IgD-negative memory B cell (primary cell): ENCODE results near the gene FAF1. TPM values are rescaled to one million over a fixed set of nuclear protein-coding genes. Genes with fewer than 3 reads are reported as not detected.
"Not testable (repeated sequence)": the region's sequence is repeated elsewhere in the genome, so short reads cannot be mapped to it uniquely, and the experiment has no call there.

Experiments used
- H3K27ac Mint-ChIP-seq, 3 donors: one replicate each; pipeline ENCODE4 v1.8.0; 2020 to 2022; ENCODE audit warnings: mild to moderate bottlenecking in 3 of 3, mixed read lengths in 3 of 3, moderate library complexity in 1 of 3
- H3K27me3 Mint-ChIP-seq: one replicate; pipeline ENCODE4 v1.8.0; 2021; ENCODE audit warnings: mixed read lengths
- H3K36me3 Mint-ChIP-seq: one replicate; pipeline ENCODE4 v1.8.0; 2020; ENCODE audit warnings: mild to moderate bottlenecking, mixed read lengths
- H3K4me1 Mint-ChIP-seq, 3 donors: one replicate each; pipeline ENCODE4 v1.8.0; 2020 to 2022; ENCODE audit warnings: mixed read lengths in 3 of 3, mild to moderate bottlenecking in 1 of 3
- H3K4me3 Mint-ChIP-seq, 4 donors: one replicate each; pipeline ENCODE4 v1.8.0; 2020 to 2022; ENCODE audit warnings: mild to moderate bottlenecking in 4 of 4, mixed read lengths in 4 of 4, moderate library complexity in 3 of 4
- H3K9me3 Mint-ChIP-seq, 3 donors: one replicate each; pipeline ENCODE4 v1.8.0; 2020 to 2021; ENCODE audit warnings: mixed read lengths in 3 of 3, mild to moderate bottlenecking in 1 of 3
- polyA plus RNA-seq: library from polyadenylated mRNA; unstranded; fragments of 300-500 nt; fragmentation: Illumina TruSeq; gene quantifications from one replicate; pipeline ENCODE4 v1.2.3, GENCODE V29; 2021

The FAF1 gene
- polyA plus RNA-seq, 1 donor from 2014 or later = 26.3 TPM

- Mint-ChIP-seq H3K9me3 (peaks cover 0 to 6% (median 3%) of the 10 kb centered on the region in 3 donors), H3K27ac (no peak overlapping the region), H3K4me3 (no peak overlapping the region), H3K27me3 (no peaks in the 10 kb centered on the region), H3K36me3 (peaks cover 17% of the 10 kb centered on the region), H3K4me1 (peaks cover 2 to 5% (median 3%) of the 10 kb centered on the region in 3 donors)
Observed at GRCh38 chr1:50846224-50846839, 113.7 kb downstream of the FAF1 start.

- Mint-ChIP-seq H3K36me3 (peaks cover 16% of the 10 kb centered on the region), H3K4me3 (no peak overlapping the region), H3K27me3 (no peaks in the 10 kb centered on the region), H3K27ac (no peak overlapping the region), H3K4me1 (peaks cover 2 to 11% (median 5%) of the 10 kb centered on the region in 3 donors), H3K9me3 (peaks cover 0 to 1% (median 0%) of the 10 kb centered on the region in 3 donors)
Observed at GRCh38 chr1:50841791-50842387, 118.2 kb downstream of the FAF1 start.

DNA sequence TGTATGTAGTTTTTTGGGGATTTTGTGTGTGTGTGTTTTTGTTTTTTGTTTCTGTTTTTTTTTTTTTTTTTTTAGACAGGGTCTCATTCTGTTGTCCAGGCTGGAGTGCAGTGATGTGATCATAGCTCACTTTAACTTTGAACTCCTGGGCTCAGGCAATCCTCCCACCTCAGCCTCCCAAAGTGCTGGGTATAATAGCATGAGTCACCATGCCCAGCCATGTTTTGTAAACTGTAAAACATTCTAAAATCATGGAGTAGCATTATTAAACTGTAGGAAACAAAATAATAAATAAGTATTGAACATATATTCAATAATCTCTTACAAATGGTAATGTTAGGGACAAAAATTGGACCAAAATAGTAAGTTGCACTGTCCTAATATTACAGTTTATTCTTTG lies 124.0 kb downstream of the FAF1 start:
- no peaks in the 10 kb centered on the region for H3K27me3 Mint-ChIP-seq
- peaks cover 0 to 26% (median 8%) of the 10 kb centered on the region in 3 donors for H3K4me1 Mint-ChIP-seq

GRCh38 chr1:50833216-50833615 lies 126.9 kb downstream of the FAF1 start:
- H3K4me1 Mint-ChIP-seq = peaks cover 0 to 28% (median 6%) of the 10 kb centered on the region in 3 donors
- no peaks in the 10 kb centered on the region for H3K27me3 Mint-ChIP-seq
- no peak overlapping the region for H3K27ac Mint-ChIP-seq
- H3K4me3 Mint-ChIP-seq = no peak overlapping the region
- H3K9me3 Mint-ChIP-seq = peaks cover 2 to 5% (median 4%) of the 10 kb centered on the region in 3 donors
- H3K36me3 Mint-ChIP-seq = peaks cover 10% of the 10 kb centered on the region

More for the DNA sequence above, 124.0 kb downstream of the FAF1 start:
- Mint-ChIP-seq H3K36me3 (peaks cover 7% of the 10 kb centered on the region), H3K4me3 (no peak overlapping the region), H3K9me3 (peaks cover 2 to 5% (median 4%) of the 10 kb centered on the region in 3 donors), H3K27ac (no peak overlapping the region)

- H3K27me3 Mint-ChIP-seq = no peaks in the 10 kb centered on the region
- peaks cover 0 to 28% (median 6%) of the 10 kb centered on the region in 3 donors for H3K4me1 Mint-ChIP-seq
- H3K27ac Mint-ChIP-seq = no peak overlapping the region
- H3K9me3 Mint-ChIP-seq = peaks cover 2 to 5% (median 4%) of the 10 kb centered on the region in 3 donors
- H3K4me3 Mint-ChIP-seq = no peak overlapping the region
- peaks cover 11% of the 10 kb centered on the region for H3K36me3 Mint-ChIP-seq
Observed at GRCh38 chr1:50832167-50832566, 127.9 kb downstream of the FAF1 start.

DNA sequence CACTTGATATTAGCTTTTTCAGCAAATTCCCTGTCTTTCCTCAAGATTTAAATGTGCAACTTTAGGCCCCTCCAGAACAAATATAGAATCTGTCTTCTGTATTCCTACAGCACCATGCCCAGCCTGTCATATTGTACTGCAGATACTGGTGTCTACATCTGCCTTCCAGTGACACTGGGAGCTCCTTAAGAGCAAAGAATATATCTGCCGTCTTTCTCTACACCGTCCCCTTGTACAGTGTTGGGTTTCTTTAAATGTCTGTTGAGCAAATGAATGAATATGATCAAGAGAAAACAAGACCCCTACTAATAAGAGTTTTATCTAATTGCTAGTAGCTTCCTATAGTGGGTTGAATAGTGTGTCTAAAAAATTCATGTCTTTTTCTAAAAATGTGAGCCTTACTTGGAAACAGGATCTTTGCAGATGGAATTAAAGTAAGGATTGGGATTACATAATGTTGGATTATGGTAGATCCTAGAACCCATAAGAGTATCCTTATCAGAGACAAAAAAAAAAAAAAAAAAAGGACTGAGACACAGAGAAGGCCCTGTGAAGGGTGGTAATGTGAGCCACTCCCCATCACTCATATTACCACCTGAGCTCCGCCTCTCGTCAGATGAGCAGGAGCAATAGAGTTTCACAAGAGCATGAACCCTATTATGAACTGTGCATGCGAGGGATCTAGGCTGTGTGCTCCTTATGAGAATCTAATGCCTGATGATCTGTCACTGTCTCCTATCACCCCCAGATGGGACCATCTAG lies 128.6 kb downstream of the FAF1 start:
- Mint-ChIP-seq H3K9me3 (peaks cover 2 to 5% (median 4%) of the 10 kb centered on the region in 3 donors), H3K27ac (no peak overlapping the region), H3K4me3 (no peak overlapping the region), H3K36me3 (peaks cover 10% of the 10 kb centered on the region), H3K4me1 (peaks cover 0 to 28% (median 6%) of the 10 kb centered on the region in 3 donors), H3K27me3 (no peaks in the 10 kb centered on the region)

DNA sequence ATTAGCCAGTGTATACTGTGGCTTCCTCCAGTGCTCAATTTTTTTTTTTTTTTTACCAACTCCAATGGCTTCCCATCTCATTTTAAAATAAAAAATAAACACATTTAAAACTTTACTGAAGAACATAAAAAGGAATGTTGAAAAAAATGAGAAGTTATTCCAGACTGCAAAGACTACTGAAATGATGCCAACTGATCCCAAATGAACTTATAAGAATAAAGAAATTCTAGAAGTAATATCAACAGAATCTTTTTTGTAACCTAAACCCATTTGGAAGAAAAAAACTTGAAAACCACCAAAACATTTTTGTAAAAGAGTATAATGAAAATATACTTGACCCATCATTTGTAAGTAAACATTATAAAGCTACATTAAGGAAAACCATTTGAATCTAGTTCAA lies 129.4 kb downstream of the FAF1 start:
- Mint-ChIP-seq H3K4me1 (peaks cover 0 to 28% (median 4%) of the 10 kb centered on the region in 3 donors), H3K27ac (no peak overlapping the region), H3K36me3 (peaks cover 11% of the 10 kb centered on the region), H3K27me3 (no peaks in the 10 kb centered on the region), H3K9me3 (peaks cover 2 to 5% (median 4%) of the 10 kb centered on the region in 3 donors), H3K4me3 (no peak overlapping the region)

DNA sequence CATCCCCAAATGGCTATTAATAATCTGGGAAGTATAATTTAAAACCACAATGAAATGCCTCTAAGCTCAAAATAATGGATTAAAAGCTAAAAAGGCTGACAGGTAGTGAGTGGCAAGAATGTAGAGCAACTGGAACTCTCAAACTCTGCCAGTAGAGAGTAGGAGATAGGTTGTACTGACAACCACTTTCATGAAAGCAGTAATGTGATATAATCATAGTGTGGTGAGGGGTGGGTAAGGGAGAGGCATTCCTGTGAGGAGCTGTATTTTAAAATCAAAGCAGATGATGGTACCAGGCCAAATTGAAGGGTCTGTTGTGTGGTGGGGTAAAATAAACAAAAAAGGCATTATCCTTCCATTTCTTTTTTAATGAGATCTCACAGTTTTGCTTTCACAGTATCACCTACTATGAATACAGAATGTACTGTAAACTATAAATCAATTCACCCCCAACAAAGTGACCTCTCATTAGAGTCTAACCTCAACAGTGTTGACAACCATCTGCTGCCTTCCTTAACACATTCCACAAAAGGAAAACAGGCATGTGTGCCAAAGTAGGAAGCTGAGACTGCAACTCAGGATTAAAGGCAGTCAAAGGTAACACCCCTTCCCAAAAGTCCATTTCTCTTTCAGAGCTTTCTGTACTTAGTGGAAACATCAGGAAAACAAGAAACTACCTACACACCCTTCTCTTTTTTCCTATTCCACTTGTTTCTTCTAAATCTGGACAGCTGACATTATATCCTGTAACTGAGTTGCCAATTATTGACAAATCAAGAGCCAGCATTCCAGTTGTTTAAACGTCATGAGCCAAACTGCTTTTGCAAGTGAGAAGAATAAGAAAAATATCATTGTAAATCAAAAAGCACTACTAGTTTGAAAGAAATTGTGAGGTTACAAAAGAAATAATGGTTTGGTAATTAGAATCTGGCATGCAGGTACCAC lies 130.8 kb downstream of the FAF1 start:
- peaks cover 0 to 3% (median 3%) of the 10 kb centered on the region in 3 donors for H3K9me3 Mint-ChIP-seq
- H3K4me3 Mint-ChIP-seq = no peak overlapping the region
- H3K4me1 Mint-ChIP-seq = peaks cover 2 to 27% (median 4%) of the 10 kb centered on the region in 3 donors
- no peak overlapping the region for H3K27ac Mint-ChIP-seq
- no peaks in the 10 kb centered on the region for H3K27me3 Mint-ChIP-seq
- peaks cover 11% of the 10 kb centered on the region for H3K36me3 Mint-ChIP-seq

DNA sequence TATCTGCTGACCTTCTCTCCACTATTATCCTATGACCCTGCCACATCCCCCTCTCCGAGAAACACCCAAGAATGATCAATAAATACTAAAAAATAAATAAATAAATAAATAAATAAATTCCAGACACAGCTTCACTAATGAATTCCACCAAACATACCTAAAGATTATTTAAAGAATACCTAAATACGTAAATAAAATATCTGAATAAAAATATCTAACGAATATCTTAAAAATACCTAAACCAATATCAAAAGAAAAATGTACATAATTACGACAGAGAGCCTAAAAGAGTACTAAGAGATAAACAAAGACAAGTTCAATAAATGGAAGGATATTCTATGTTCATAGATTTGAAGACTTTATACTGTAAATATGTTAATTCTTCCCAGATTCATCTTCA lies 132.5 kb downstream of the FAF1 start:
- Mint-ChIP-seq H3K27ac (no peak overlapping the region), H3K9me3 (no peaks in the 10 kb centered on the region), H3K27me3 (no peaks in the 10 kb centered on the region)

GRCh38 chr1:50826792-50827191 lies 133.3 kb downstream of the FAF1 start:
- H3K27ac Mint-ChIP-seq = not testable (repeated sequence)

More for the DNA sequence above, 132.5 kb downstream of the FAF1 start:
- H3K36me3 Mint-ChIP-seq = peaks cover 11% of the 10 kb centered on the region
- H3K4me3 Mint-ChIP-seq = no peak overlapping the region
- H3K4me1 Mint-ChIP-seq = peaks cover 2 to 19% (median 4%) of the 10 kb centered on the region in 3 donors

DNA sequence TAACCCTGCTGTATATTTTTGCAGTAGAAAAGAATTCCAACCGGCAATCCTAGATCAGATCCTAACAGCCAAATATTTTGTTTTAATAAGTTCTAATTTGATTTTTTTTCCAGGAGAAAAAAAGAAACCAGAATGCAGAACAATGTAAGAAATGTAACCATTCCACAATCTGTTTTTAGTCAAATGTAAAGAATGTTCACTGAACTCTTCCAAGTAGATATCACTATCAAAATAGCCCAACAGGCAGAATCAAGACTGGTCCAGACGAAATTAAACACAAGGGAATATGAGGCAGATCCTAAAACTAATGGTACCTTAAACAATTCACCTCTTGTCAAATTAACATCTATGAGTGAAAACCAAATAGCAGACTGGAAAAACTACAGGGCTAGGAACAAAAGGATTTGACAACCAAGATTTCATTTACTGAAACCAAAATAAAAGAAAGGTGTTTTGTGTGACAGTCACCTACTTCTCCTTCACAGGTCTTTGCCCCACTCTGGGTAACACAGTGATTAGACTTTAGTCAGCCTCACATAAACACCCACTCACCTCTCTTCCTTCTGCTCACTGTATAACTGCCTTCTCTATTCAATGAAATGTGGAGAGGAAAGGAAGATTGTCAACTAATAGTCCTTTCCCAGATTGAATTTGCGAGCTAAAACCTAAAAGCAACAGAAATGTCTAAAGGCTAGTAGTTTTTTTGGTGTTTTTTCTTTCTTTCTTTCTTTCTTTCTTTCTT lies 137.9 kb downstream of the FAF1 start:
- Mint-ChIP-seq H3K27me3 (no peaks in the 10 kb centered on the region), H3K9me3 (peaks cover 0 to 2% (median 0%) of the 10 kb centered on the region in 3 donors), H3K4me3 (no peak overlapping the region), H3K36me3 (peaks cover 6% of the 10 kb centered on the region), H3K4me1 (peaks cover 2 to 7% (median 4%) of the 10 kb centered on the region in 3 donors), H3K27ac (no peak overlapping the region)

More at GRCh38 chr1:50826792-50827191, 133.3 kb downstream of the FAF1 start:
- peaks cover 4 to 19% (median 5%) of the 10 kb centered on the region in 3 donors for H3K4me1 Mint-ChIP-seq
- not testable (repeated sequence) for H3K27me3 Mint-ChIP-seq, H3K36me3 Mint-ChIP-seq, H3K4me3 Mint-ChIP-seq, H3K9me3 Mint-ChIP-seq

DNA sequence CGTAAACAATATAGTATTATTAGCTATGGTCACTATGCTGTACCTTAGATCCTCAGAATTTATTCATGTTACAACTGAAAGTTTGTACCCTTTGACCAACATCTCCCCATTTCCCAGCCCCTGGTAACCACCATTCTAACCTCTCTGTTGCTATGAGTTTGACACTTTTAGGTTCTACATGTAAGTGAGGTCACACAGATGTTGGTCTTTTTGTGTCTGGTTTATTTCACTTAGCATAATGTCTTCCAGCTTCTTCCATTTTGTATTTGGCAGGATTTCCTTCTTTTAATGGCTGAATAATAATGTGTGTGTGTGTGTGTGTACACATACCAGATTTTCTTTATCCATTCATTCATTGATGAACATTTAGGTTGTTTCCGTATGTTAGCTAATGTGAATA lies 139.5 kb downstream of the FAF1 start:
- H3K4me1 Mint-ChIP-seq = peaks cover 2 to 7% (median 4%) of the 10 kb centered on the region in 3 donors
- peaks cover 0 to 6% (median 0%) of the 10 kb centered on the region in 3 donors for H3K9me3 Mint-ChIP-seq
- no peaks in the 10 kb centered on the region for H3K27me3 Mint-ChIP-seq
- H3K36me3 Mint-ChIP-seq = peaks cover 10% of the 10 kb centered on the region
- H3K4me3 Mint-ChIP-seq = no peak overlapping the region
- H3K27ac Mint-ChIP-seq = no peak overlapping the region

- Mint-ChIP-seq H3K4me1 (peaks cover 9 to 15% (median 15%) of the 10 kb centered on the region in 3 donors), H3K36me3 (peaks cover 15% of the 10 kb centered on the region), H3K27ac (no peak overlapping the region), H3K4me3 (no peak overlapping the region), H3K9me3 (peaks cover 4 to 18% (median 15%) of the 10 kb centered on the region in 3 donors), H3K27me3 (no peaks in the 10 kb centered on the region)
Observed at GRCh38 chr1:50812346-50812745, 147.7 kb downstream of the FAF1 start.

DNA sequence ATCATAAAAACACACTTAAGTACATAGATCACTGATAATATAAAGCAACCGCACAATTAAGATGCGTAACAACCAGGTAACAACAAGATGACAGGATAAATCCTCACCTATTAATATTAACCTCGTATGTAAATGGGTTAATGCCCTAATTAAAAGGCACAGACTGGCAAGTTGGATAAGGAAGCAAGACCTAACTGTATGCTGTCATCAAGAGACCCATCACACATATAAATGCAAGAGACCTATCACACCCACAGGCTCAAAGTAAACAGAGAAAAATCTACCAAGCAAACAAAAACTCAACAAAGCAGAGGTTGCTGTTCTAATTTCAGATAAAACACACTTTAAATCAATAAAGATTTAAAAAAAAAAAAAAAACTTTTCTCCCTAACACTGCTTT lies 151.8 kb downstream of the FAF1 start:
- H3K4me3 Mint-ChIP-seq = peak overlapping the region in 1 of 4 donors; percentile 46
- H3K36me3 Mint-ChIP-seq = peaks cover 7% of the 10 kb centered on the region
- peaks cover 10 to 20% (median 15%) of the 10 kb centered on the region in 3 donors for H3K4me1 Mint-ChIP-seq
- peaks cover 7 to 20% (median 18%) of the 10 kb centered on the region in 3 donors for H3K9me3 Mint-ChIP-seq
- H3K27ac Mint-ChIP-seq = no peak overlapping the region
- no peaks in the 10 kb centered on the region for H3K27me3 Mint-ChIP-seq
